OCI-LY7 (cell line): ENCODE results near the gene CALM3. TPM values are rescaled to one million over a fixed set of nuclear protein-coding genes. Genes with fewer than 3 reads are reported as not detected.

Source experiments
- BruUV-seq: library from RNA; stranded (reverse); fragments of 400-500 nt; replicated peaks from 2 replicates; lab custom pipeline; 2021; lab: Mats Ljungman, UMichigan
- CTCF ChIA-PET: fragments of 300-600 bp; sonication (Branson Sonifier 250); formaldehyde crosslinking; loops from one replicate; lab custom pipeline; 2022; ENCODE audit warnings: antibody characterized with exemption; ENCODE audit not compliant: unreplicated experiment; lab: Charles Lee
- POLR2A ChIA-PET: fragments of 300-600 bp; sonication (Branson Sonifier 250); formaldehyde crosslinking; loops from one replicate; lab custom pipeline; 2022; ENCODE audit warnings: antibody characterized with exemption; lab: Charles Lee
- DNase-seq: peaks from one replicate; pipeline ENCODE4 v3.0.0-alpha.2; 2015; ENCODE audit warnings: low spot score
- H2AFZ ChIP-seq: fragments of 200-600 bp; sonication (generic), shearing (Covaris generic); 2 replicates; pipeline ENCODE4 v1.6.1; 2014; ENCODE audit warnings: mild to moderate bottlenecking, antibody characterized with exemption, low read length, moderate library complexity
- H3K27ac ChIP-seq: fragments of 200-600 bp; sonication (generic); 2 replicates; pipeline ENCODE4 v1.5.1; 2014; ENCODE audit warnings: mixed run types, low read depth, mild to moderate bottlenecking, moderate library complexity, low read length, inconsistent platforms; ENCODE audit not compliant: poor library complexity, severe bottlenecking
- H3K36me3 ChIP-seq: fragments of 200-600 bp; sonication (generic); 2 replicates; pipeline ENCODE4 v1.6.1; 2014; ENCODE audit warnings: mild to moderate bottlenecking, antibody characterized with exemption, low read length, moderate library complexity, mixed read lengths; ENCODE audit not compliant: insufficient read depth
- H3K4me1 ChIP-seq: fragments of 200-600 bp; sonication (generic); 2 replicates; pipeline ENCODE4 v1.5.1; 2014; ENCODE audit warnings: mild to moderate bottlenecking, low read length; ENCODE audit not compliant: insufficient read depth, poor library complexity, severe bottlenecking
- H3K4me2 ChIP-seq: fragments of 200-600 bp; sonication (generic); 2 replicates; pipeline ENCODE4 v1.6.1; 2014; ENCODE audit warnings: mild to moderate bottlenecking, low read length
- H3K4me3 ChIP-seq: fragments of 200-600 bp; sonication (generic); 2 replicates; pipeline ENCODE4 v1.5.1; 2014; ENCODE audit warnings: mild to moderate bottlenecking, low read depth, low read length; ENCODE audit not compliant: poor library complexity, severe bottlenecking
- H3K79me2 ChIP-seq: fragments of 200-600 bp; sonication (generic); 2 replicates; pipeline ENCODE4 v1.6.1; 2016; ENCODE audit warnings: low read depth, mild to moderate bottlenecking, low read length, moderate library complexity, mixed read lengths; ENCODE audit not compliant: insufficient read depth
- H3K9me2 ChIP-seq: fragments of 200-600 bp; sonication (generic); 2 replicates; pipeline ENCODE4 v1.6.1; 2016; ENCODE audit warnings: mild to moderate bottlenecking, low read length, mixed read lengths; ENCODE audit not compliant: insufficient read depth
- H3K9me3 ChIP-seq: fragments of 200-600 bp; sonication (generic); 2 replicates; pipeline ENCODE4 v1.6.1; 2014; ENCODE audit warnings: mild to moderate bottlenecking, mixed run types, low read length, mixed read lengths
- H4K20me1 ChIP-seq: fragments of 200-600 bp; sonication (generic); 2 replicates; pipeline ENCODE4 v1.6.1; 2014; ENCODE audit warnings: mild to moderate bottlenecking, antibody characterized with exemption, low read length, moderate library complexity, mixed read lengths; ENCODE audit not compliant: insufficient read depth
- CTCF ChIP-seq: fragments of 200-600 bp; sonication (generic); conservative IDR thresholded peaks from 2 replicates; pipeline ENCODE4 v1.5.1; 2014; ENCODE audit warnings: mild to moderate bottlenecking, antibody characterized with exemption, low read length, moderate library complexity, mixed read lengths
- EZH2phosphoT487 ChIP-seq: fragments of 200-600 bp; sonication (generic); IDR thresholded peaks from 2 replicates; pipeline ENCODE4 v1.6.1; 2018; ENCODE audit warnings: low read depth, borderline replicate concordance, mild to moderate bottlenecking, mixed run types, antibody characterized with exemption, low read length, moderate library complexity, mixed read lengths
- intact Hi-C: fragments of 100-400 bp; cut with micrococcal nuclease; formaldehyde crosslinking; loops from one replicate; pipeline ENCODE4 v1.10.0; 2022; ENCODE audit not compliant: unreplicated experiment
- total RNA-seq, 2 experiments: library from RNA; depleted of rRNA in 1 of 2; stranded (reverse); fragments of >200 nt in 1 of 2; shearing (Covaris generic) in 1 of 2; gene quantifications; 2 replicates each; pipeline ENCODE4 v1.2.3, GENCODE V29; 2014 to 2022

Gene CALM3
- total RNA-seq, 2 experiments from 2014 or later: 175 to 198 TPM

- H3K36me3 ChIP-seq: no peaks in the 10 kb centered on the region
- H3K4me1 ChIP-seq: peaks cover 21% of the 10 kb centered on the region
- no TSS peak for BruUV-seq
- POLR2A ChIA-PET: no interaction called here
- no peak overlapping the region for H3K4me2 ChIP-seq
- CTCF ChIA-PET: no interaction called here
- intact Hi-C loops: no loop called here
- H2AFZ ChIP-seq: no peak overlapping the region
- no peaks in the 10 kb centered on the region for H3K9me2 ChIP-seq
- no peaks in the 10 kb centered on the region for H3K79me2 ChIP-seq
- DNase-seq: no peak
- no peak overlapping the region for H3K27ac ChIP-seq
- no peaks in the 10 kb centered on the region for H4K20me1 ChIP-seq
- H3K9me3 ChIP-seq: no peaks in the 10 kb centered on the region
- no peak for TF ChIP-seq CTCF
- TF ChIP-seq EZH2phosphoT487: no peak
- H3K4me3 ChIP-seq: no peak overlapping the region
Observed at GRCh38 chr19:46629546-46630025, 28.5 kb downstream of the CALM3 start.

GRCh38 chr19:46630586-46631205 is 29.6 kb downstream of the CALM3 start:
- POLR2A ChIA-PET: interaction anchor here (0.6 to 1.1 kb wide), 2 partner anchors 10 to 46 kb away, joined by 5 to 6 read pairs; no protein-coding TSS in a partner anchor
- peaks cover 20% of the 10 kb centered on the region for H3K4me1 ChIP-seq
- H3K79me2 ChIP-seq: no peaks in the 10 kb centered on the region
- no peak overlapping the region for H3K4me3 ChIP-seq
- BruUV-seq: no TSS peak
- no peaks in the 10 kb centered on the region for H3K9me2 ChIP-seq
- H2AFZ ChIP-seq: no peak overlapping the region
- no peak overlapping the region for H3K4me2 ChIP-seq
- no peaks in the 10 kb centered on the region for H3K36me3 ChIP-seq
- H3K9me3 ChIP-seq: no peaks in the 10 kb centered on the region
- TF ChIP-seq CTCF: no peak
- TF ChIP-seq EZH2phosphoT487: no peak
- CTCF ChIA-PET: interaction anchor here (0.5 kb wide), 1 partner anchor 105 kb away, joined by 3 read pairs; no protein-coding TSS in a partner anchor
- no peak for DNase-seq
- no peaks in the 10 kb centered on the region for H4K20me1 ChIP-seq
- no peak overlapping the region for H3K27ac ChIP-seq
- intact Hi-C loops: no loop called here

- no peaks in the 10 kb centered on the region for H4K20me1 ChIP-seq
- H3K9me2 ChIP-seq: no peaks in the 10 kb centered on the region
- intact Hi-C loops: no loop called here
- H3K4me1 ChIP-seq: peaks cover 28% of the 10 kb centered on the region
- no peak overlapping the region for H2AFZ ChIP-seq
- H3K4me3 ChIP-seq: no peak overlapping the region
- H3K79me2 ChIP-seq: no peaks in the 10 kb centered on the region
- no TSS peak for BruUV-seq
- H3K4me2 ChIP-seq: no peak overlapping the region
- no peak for DNase-seq
- no peaks in the 10 kb centered on the region for H3K9me3 ChIP-seq
- no peak for TF ChIP-seq EZH2phosphoT487
- TF ChIP-seq CTCF: no peak
- POLR2A ChIA-PET: interaction anchor here (1.1 kb wide), 1 partner anchor 11 kb away, joined by 6 read pairs; no protein-coding TSS in a partner anchor
- no peaks in the 10 kb centered on the region for H3K36me3 ChIP-seq
- no peak overlapping the region for H3K27ac ChIP-seq
- CTCF ChIA-PET: interaction anchor here (0.5 kb wide), 1 partner anchor 104 kb away, joined by 3 read pairs; no protein-coding TSS in a partner anchor
Observed at GRCh38 chr19:46631481-46631880, 30.4 kb downstream of the CALM3 start.
